T-helper 22 cell (primary cell): Measurements from ENCODE around the gene ASCL5.

ENCODE experiments used
- DNase-seq: peaks from one replicate; pipeline ENCODE4 v3.0.0-alpha.2; 2020; ENCODE audit warnings: low read depth

ASCL5 gene

GRCh38 chr1:201084295-201084694 lies 42.7 kb downstream of the ASCL5 start:
- DNase-seq, result no peak

GRCh38 chr1:201083741-201084140 lies 43.2 kb downstream of the ASCL5 start:
- DNase-seq, result no peak

- no peak for DNase-seq
These were observed 46.8 kb downstream of the ASCL5 start for GRCh38 chr1:201080135-201080534.

- no peak for DNase-seq
These were observed 49.2 kb downstream of the ASCL5 start for GRCh38 chr1:201077736-201078135.

GRCh38 chr1:201077116-201077515 lies 49.9 kb downstream of the ASCL5 start:
- DNase-seq, result no peak

- DNase-seq, result no peak
These were observed 50.9 kb downstream of the ASCL5 start for GRCh38 chr1:201076092-201076491.

- no peak for DNase-seq
These were observed 53.0 kb downstream of the ASCL5 start for GRCh38 chr1:201074018-201074417.

GRCh38 chr1:201072922-201073321 lies 54.1 kb downstream of the ASCL5 start:
- no peak for DNase-seq

- no peak for DNase-seq
These were observed 54.8 kb downstream of the ASCL5 start for GRCh38 chr1:201072149-201072548.

GRCh38 chr1:201069636-201070035 lies 57.3 kb downstream of the ASCL5 start:
- no peak for DNase-seq

- DNase-seq, result no peak
These were observed 58.0 kb downstream of the ASCL5 start for GRCh38 chr1:201068976-201069375.

GRCh38 chr1:201066986-201067385 lies 60.0 kb downstream of the ASCL5 start:
- no peak for DNase-seq

- DNase-seq, result no peak
These were observed 61.3 kb downstream of the ASCL5 start for GRCh38 chr1:201065686-201066085.

GRCh38 chr1:201064806-201065205 lies 62.2 kb downstream of the ASCL5 start:
- no peak for DNase-seq
